ENCODE results near the gene GDF15. TPM values are rescaled to one million over a fixed set of nuclear protein-coding genes. Genes with fewer than 3 reads are reported as not detected.

GDF15 gene
- polyA plus RNA-seq, 2 of the 4 experiments (the other 2 are of a cell fraction) = 56.9 to 78.5 TPM

DNA sequence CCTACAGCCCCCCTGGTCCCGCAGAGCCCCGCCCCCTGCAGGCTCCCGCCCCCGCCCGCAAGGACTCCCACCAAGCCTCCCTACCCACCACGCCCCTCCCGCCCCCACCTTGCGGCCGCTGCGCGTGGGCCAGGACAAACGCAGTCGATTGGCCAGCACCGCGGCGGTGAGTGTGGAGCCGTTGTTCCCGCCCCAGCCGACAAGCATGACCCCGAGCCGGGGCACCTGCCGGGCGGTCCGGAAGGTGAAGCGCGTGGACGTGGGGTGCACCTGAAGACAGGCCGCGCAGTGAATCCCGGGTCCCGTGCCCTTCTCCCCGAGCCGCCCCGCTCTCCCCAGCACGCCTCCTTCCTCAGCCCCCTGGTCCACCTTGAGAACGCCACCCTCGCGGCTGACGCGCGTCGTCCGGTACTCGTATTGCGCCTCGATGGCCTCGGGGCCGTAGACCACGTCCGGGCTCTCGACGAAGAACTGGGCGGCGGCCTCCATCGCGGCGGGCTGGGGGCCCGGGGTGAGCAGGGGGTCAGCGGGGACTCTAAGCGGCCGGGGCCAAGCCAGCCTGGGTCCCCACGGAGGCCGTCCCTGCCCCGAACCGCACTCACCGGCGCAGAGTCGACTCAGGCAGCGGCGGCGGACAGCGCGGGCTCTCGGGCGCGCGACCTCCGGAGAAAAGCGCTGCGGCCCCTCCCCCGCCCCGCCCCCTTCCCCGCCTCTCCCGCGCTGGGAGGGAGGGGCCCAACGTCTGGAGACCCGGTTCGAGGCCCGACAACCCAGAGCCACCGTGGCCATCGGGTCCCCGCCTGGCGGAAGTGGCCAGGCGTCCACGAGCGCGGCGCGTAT, 51.8 kb downstream of the GDF15 start, which contains the start of gene ISYNA1:
ISYNA1 (minus strand) TSS at position 643 of the 840 bp plus-strand sequence; CDS start at position 489, 154 bp downstream.
- peak within 1 kb of the TSS; percentile 82 to 96 for H3K27ac ChIP-seq
- POLR2A ChIA-PET = interaction anchor here (0.6 kb wide), 1 partner anchor 112 kb away, joined by 4 read pairs; no protein-coding TSS in a partner anchor

GRCh38 chr19:18438331-18439024, 52.5 kb downstream of the GDF15 start:
- POLR2A ChIA-PET = interaction anchor here (1.1 kb wide), 1 partner anchor 151 kb away, joined by 3 read pairs; no protein-coding TSS in a partner anchor
- no peaks in the 10 kb centered on the region for H3K9me3 ChIP-seq
- H3K4me3 ChIP-seq = peak overlapping the region; percentile 76; the same call in 2 of the 3 replicates
- 68% methylated on average over 19 of the region's 24 CpGs for WGBS (ENCODE audit: missing lambda C conversion rate)
- no peak for FAIRE-seq
- CTCF ChIA-PET = interaction anchor here (0.8 to 3.3 kb wide), 4 partner anchors 12 to 99 kb away, joined by 3 to 18 read pairs (median 8); no protein-coding TSS in a partner anchor
- peak overlapping the region; percentile 82 to 96 for H3K27ac ChIP-seq
- no peak for ATAC-seq
- no peak for DNase-seq (ENCODE audit: low read depth in 1 of 2, low spot score in 1 of 2)
- H3K4me2 ChIP-seq = peak overlapping the region; percentile 98
- TF ChIP-seq KDM1A (IDR thresholded peaks at IDR 0.05; ENCODE audit: low read depth) (no peak), HOXA7 (CRISPR knock-in tag; IDR thresholded peaks at IDR 0.05) (no peak), POLR2A (IDR thresholded peaks at IDR 0.05; ENCODE audit: low read length) (no peak), JUNB (IDR thresholded peaks at IDR 0.05) (no peak)
- H3K4me1 ChIP-seq = peaks cover 30% of the 10 kb centered on the region

More for the DNA sequence above, 51.8 kb downstream of the GDF15 start, which contains the start of gene ISYNA1:
- no CpG with 5 or more reads among the region's 99 CpGs for WGBS (ENCODE audit: missing lambda C conversion rate)
- peak within 1 kb of the TSS; percentile 76 for H3K4me3 ChIP-seq
- TF ChIP-seq E2F6 (IDR thresholded peaks at IDR 0.05; ENCODE audit: borderline replicate concordance, low read depth) (0 out of 2 replicates have a peak, but pooled peaks have one; percentile 73), JUN (IDR thresholded peaks at IDR 0.05) (peak in 1 of 2 experiments; percentile 33; a peak in 2 of 5 replicates), NFE2L2 (conservative IDR thresholded peaks at IDR 0.05; ENCODE audit: low read length) (no peak), RAD21 (conservative IDR thresholded peaks at IDR 0.05 in 1 of 2, IDR thresholded peaks at IDR 0.05 in 1 of 2) (no peak), POLR2A (IDR thresholded peaks at IDR 0.05; ENCODE audit: low read length) (peak; percentile 16; the same call in 1 of the 2 replicates), MAX (IDR thresholded peaks at IDR 0.05) (peak; percentile 69)
- FAIRE-seq = no peak
- CTCF ChIA-PET = interaction anchor here (2.8 kb wide), 1 partner anchor 13 kb away, joined by 18 read pairs; no protein-coding TSS in a partner anchor
- ATAC-seq = peak; percentile 30 to 62
- no peaks in the 10 kb centered on the region for H3K9me3 ChIP-seq
- peak within 1 kb of the TSS; percentile 98 for H3K4me2 ChIP-seq
- peaks cover 30% of the 10 kb centered on the region for H3K4me1 ChIP-seq
- DNase-seq (ENCODE audit: low read depth in 1 of 2, low spot score in 1 of 2) = peak in 1 of 2 experiments; percentile 69

Small RNA genes within 50 kb of the gene (small RNA-seq; reads per million reads assigned to genes)
- gene MIR3189 = 0 to 16.4 (median 6.5) reads per million in 6 experiments

Other genes starting within 250 kb of the GDF15 start
- 5.3 and 6.7 TPM in 2 replicates for gene PIK3R2, start 233.0 kb upstream of the GDF15 start, polyA plus RNA-seq (2011; rRNA removed)
- gene PIK3R2, start 233.0 kb upstream of the GDF15 start, polyA plus RNA-seq (2017; fragmentation: RNase III; extraction: RNeasy Plus Mini Kit Qiagen cat#74134 plus additional on column Dnase treatment) = 8.3 to 12.4 TPM (median 9.3 TPM) in 3 replicates
- 11.2 and 12.3 TPM in 2 replicates for gene IFI30, start 212.3 kb upstream of the GDF15 start, polyA plus RNA-seq (2011; rRNA removed)
- 13.5 to 19.8 TPM (median 16.8 TPM) in 3 replicates for gene IFI30, start 212.3 kb upstream of the GDF15 start, polyA plus RNA-seq (2017; fragmentation: RNase III; extraction: RNeasy Plus Mini Kit Qiagen cat#74134 plus additional on column Dnase treatment)
- 8.3 and 11.4 TPM in 2 replicates for gene MPV17L2, start 192.9 kb upstream of the GDF15 start, polyA plus RNA-seq (2011; rRNA removed)
- 12.2 to 13.9 TPM (median 12.3 TPM) in 3 replicates for gene MPV17L2, start 192.9 kb upstream of the GDF15 start, polyA plus RNA-seq (2017; fragmentation: RNase III; extraction: RNeasy Plus Mini Kit Qiagen cat#74134 plus additional on column Dnase treatment)
- gene RAB3A, start 182.1 kb upstream of the GDF15 start, polyA plus RNA-seq (2011; rRNA removed) = 0.39 and 1.0 TPM in 2 replicates
- 1.0 to 1.6 TPM (median 1.4 TPM) in 3 replicates for gene RAB3A, start 182.1 kb upstream of the GDF15 start, polyA plus RNA-seq (2017; fragmentation: RNase III; extraction: RNeasy Plus Mini Kit Qiagen cat#74134 plus additional on column Dnase treatment)
- gene PDE4C, start 159.7 kb upstream of the GDF15 start, polyA plus RNA-seq (2011; rRNA removed) = 0.25 and 0.54 TPM in 2 replicates
- gene PDE4C, start 159.7 kb upstream of the GDF15 start, polyA plus RNA-seq (2017; fragmentation: RNase III; extraction: RNeasy Plus Mini Kit Qiagen cat#74134 plus additional on column Dnase treatment) = 0.34 to 0.65 TPM (median 0.55 TPM) in 3 replicates
- gene IQCN, start 111.7 kb upstream of the GDF15 start, polyA plus RNA-seq (2011; rRNA removed) = 0.34 and 0.63 TPM in 2 replicates
- 0.49 to 0.64 TPM (median 0.50 TPM) in 3 replicates for gene IQCN, start 111.7 kb upstream of the GDF15 start, polyA plus RNA-seq (2017; fragmentation: RNase III; extraction: RNeasy Plus Mini Kit Qiagen cat#74134 plus additional on column Dnase treatment)
- 52.9 and 68.9 TPM in 2 replicates for gene JUND, start 104.5 kb upstream of the GDF15 start, polyA plus RNA-seq (2011; rRNA removed)
- gene JUND, start 104.5 kb upstream of the GDF15 start, polyA plus RNA-seq (2017; fragmentation: RNase III; extraction: RNeasy Plus Mini Kit Qiagen cat#74134 plus additional on column Dnase treatment) = 52.6 to 70.4 TPM (median 65.1 TPM) in 3 replicates
- gene LSM4, start 63.1 kb upstream of the GDF15 start, polyA plus RNA-seq (2011; rRNA removed) = 106 and 154 TPM in 2 replicates
- gene LSM4, start 63.1 kb upstream of the GDF15 start, polyA plus RNA-seq (2017; fragmentation: RNase III; extraction: RNeasy Plus Mini Kit Qiagen cat#74134 plus additional on column Dnase treatment) = 169 to 180 TPM (median 171 TPM) in 3 replicates
- 7.1 and 8.6 TPM in 2 replicates for gene PGPEP1, start 45.6 kb upstream of the GDF15 start, polyA plus RNA-seq (2011; rRNA removed)
- 4.5 to 5.9 TPM (median 5.3 TPM) in 3 replicates for gene PGPEP1, start 45.6 kb upstream of the GDF15 start, polyA plus RNA-seq (2017; fragmentation: RNase III; extraction: RNeasy Plus Mini Kit Qiagen cat#74134 plus additional on column Dnase treatment)
- not detected in 2 replicates for gene LRRC25, start 11.5 kb downstream of the GDF15 start, polyA plus RNA-seq (2011; rRNA removed)
- not detected in 3 replicates for gene LRRC25, start 11.5 kb downstream of the GDF15 start, polyA plus RNA-seq (2017; fragmentation: RNase III; extraction: RNeasy Plus Mini Kit Qiagen cat#74134 plus additional on column Dnase treatment)
- gene SSBP4, start 33.2 kb downstream of the GDF15 start, polyA plus RNA-seq (2011; rRNA removed) = 5.4 and 6.9 TPM in 2 replicates
- 37.8 to 43.2 TPM (median 41.5 TPM) in 3 replicates for gene SSBP4, start 33.2 kb downstream of the GDF15 start, polyA plus RNA-seq (2017; fragmentation: RNase III; extraction: RNeasy Plus Mini Kit Qiagen cat#74134 plus additional on column Dnase treatment)
- gene ISYNA1, start 52.0 kb downstream of the GDF15 start, polyA plus RNA-seq (2011; rRNA removed) = 17.6 and 18.0 TPM in 2 replicates
- gene ISYNA1, start 52.0 kb downstream of the GDF15 start, polyA plus RNA-seq (2017; fragmentation: RNase III; extraction: RNeasy Plus Mini Kit Qiagen cat#74134 plus additional on column Dnase treatment) = 48.5 to 71.0 TPM (median 60.7 TPM) in 3 replicates
- gene ELL, start 135.9 kb downstream of the GDF15 start, polyA plus RNA-seq (2011; rRNA removed) = 1.1 and 1.6 TPM in 2 replicates
- gene ELL, start 135.9 kb downstream of the GDF15 start, polyA plus RNA-seq (2017; fragmentation: RNase III; extraction: RNeasy Plus Mini Kit Qiagen cat#74134 plus additional on column Dnase treatment) = 3.6 to 3.8 TPM (median 3.7 TPM) in 3 replicates
- 53.3 and 56.1 TPM in 2 replicates for gene FKBP8, start 157.4 kb downstream of the GDF15 start, polyA plus RNA-seq (2011; rRNA removed)
- 97.0 to 124 TPM (median 123 TPM) in 3 replicates for gene FKBP8, start 157.4 kb downstream of the GDF15 start, polyA plus RNA-seq (2017; fragmentation: RNase III; extraction: RNeasy Plus Mini Kit Qiagen cat#74134 plus additional on column Dnase treatment)
- gene KXD1, start 171.7 kb downstream of the GDF15 start, polyA plus RNA-seq (2011; rRNA removed) = 62.8 and 73.6 TPM in 2 replicates
- 83.9 to 90.6 TPM (median 87.4 TPM) in 3 replicates for gene KXD1, start 171.7 kb downstream of the GDF15 start, polyA plus RNA-seq (2017; fragmentation: RNase III; extraction: RNeasy Plus Mini Kit Qiagen cat#74134 plus additional on column Dnase treatment)
- 888 and 1,266 TPM in 2 replicates for gene UBA52, start 185.7 kb downstream of the GDF15 start, polyA plus RNA-seq (2011; rRNA removed)
- gene UBA52, start 185.7 kb downstream of the GDF15 start, polyA plus RNA-seq (2017; fragmentation: RNase III; extraction: RNeasy Plus Mini Kit Qiagen cat#74134 plus additional on column Dnase treatment) = 942 to 959 TPM (median 947 TPM) in 3 replicates
- gene REX1BD, start 202.6 kb downstream of the GDF15 start, polyA plus RNA-seq (2011; rRNA removed) = 13.3 and 23.1 TPM in 2 replicates
- 47.3 to 50.3 TPM (median 47.7 TPM) in 3 replicates for gene REX1BD, start 202.6 kb downstream of the GDF15 start, polyA plus RNA-seq (2017; fragmentation: RNase III; extraction: RNeasy Plus Mini Kit Qiagen cat#74134 plus additional on column Dnase treatment)
- gene CRLF1, start 220.6 kb downstream of the GDF15 start, polyA plus RNA-seq (2011; rRNA removed) = 0.37 and 1.3 TPM in 2 replicates
- gene CRLF1, start 220.6 kb downstream of the GDF15 start, polyA plus RNA-seq (2017; fragmentation: RNase III; extraction: RNeasy Plus Mini Kit Qiagen cat#74134 plus additional on column Dnase treatment) = 1.6 to 2.7 TPM (median 2.5 TPM) in 3 replicates
- 0.94 and 2.0 TPM in 2 replicates for gene TMEM59L, start 226.7 kb downstream of the GDF15 start, polyA plus RNA-seq (2011; rRNA removed)
- 2.8 to 5.0 TPM (median 4.6 TPM) in 3 replicates for gene TMEM59L, start 226.7 kb downstream of the GDF15 start, polyA plus RNA-seq (2017; fragmentation: RNase III; extraction: RNeasy Plus Mini Kit Qiagen cat#74134 plus additional on column Dnase treatment)

Data from A549 (cell line).